Activated CD8-positive, alpha-beta memory T cell treated with anti-CD3 and anti-CD28 coated beads for 4 hours (primary cell): ENCODE measurements around the gene PAPOLA.

Experiments used
- DNase-seq, 2 donors: peaks; one replicate each; pipeline ENCODE4 v3.0.0-alpha.2; 2020; ENCODE audit warnings: low read depth in 2 of 2

Gene PAPOLA

GRCh38 chr14:96565811-96566210 lies 63.6 kb downstream of the PAPOLA start:
- no peak for DNase-seq

- DNase-seq: no peak
Measured at GRCh38 chr14:96567289-96567899, 65.2 kb downstream of the PAPOLA start.

- DNase-seq: no peak
Measured at GRCh38 chr14:96568621-96569020, 66.4 kb downstream of the PAPOLA start.

- DNase-seq: no peak
Measured at GRCh38 chr14:96571311-96571710, 69.1 kb downstream of the PAPOLA start.

GRCh38 chr14:96573473-96574100 lies 71.4 kb downstream of the PAPOLA start:
- no peak for DNase-seq

- no peak for DNase-seq
Measured at GRCh38 chr14:96574171-96574632, 72.0 kb downstream of the PAPOLA start.

GRCh38 chr14:96574633-96575632 lies 72.8 kb downstream of the PAPOLA start:
- no peak for DNase-seq

- DNase-seq: no peak
Measured at GRCh38 chr14:96576359-96576758, 74.2 kb downstream of the PAPOLA start.

- DNase-seq: no peak
Measured at GRCh38 chr14:96576937-96577336, 74.8 kb downstream of the PAPOLA start.

GRCh38 chr14:96578619-96579018 lies 76.4 kb downstream of the PAPOLA start:
- no peak for DNase-seq

- DNase-seq: no peak
Measured at GRCh38 chr14:96579358-96579757, 77.2 kb downstream of the PAPOLA start.

- DNase-seq: no peak
Measured at GRCh38 chr14:96579855-96580254, 77.7 kb downstream of the PAPOLA start.

GRCh38 chr14:96580566-96580965 lies 78.4 kb downstream of the PAPOLA start:
- no peak for DNase-seq

GRCh38 chr14:96581026-96581425 lies 78.8 kb downstream of the PAPOLA start:
- no peak for DNase-seq

- DNase-seq: no peak
Measured at GRCh38 chr14:96581902-96582301, 79.7 kb downstream of the PAPOLA start.

GRCh38 chr14:96582411-96582961 lies 80.3 kb downstream of the PAPOLA start:
- DNase-seq: no peak

- DNase-seq: no peak
Measured at GRCh38 chr14:96582995-96583394, 80.8 kb downstream of the PAPOLA start.

GRCh38 chr14:96583569-96584041 lies 81.4 kb downstream of the PAPOLA start:
- no peak for DNase-seq

- DNase-seq: no peak
Measured at GRCh38 chr14:96584199-96584906, 82.2 kb downstream of the PAPOLA start.

GRCh38 chr14:96584907-96585671 lies 82.9 kb downstream of the PAPOLA start:
- DNase-seq: no peak

- no peak for DNase-seq
Measured at GRCh38 chr14:96585672-96586013, 83.5 kb downstream of the PAPOLA start.
